Measurements from ENCODE around the gene FANCB.

GRCh38 chrX:14843666-14844065, 29.2 kb downstream of the FANCB start:
- TF ChIP-seq CEBPB (IDR thresholded peaks at IDR 0.05), result no peak
- TF ChIP-seq, protein P1, sequence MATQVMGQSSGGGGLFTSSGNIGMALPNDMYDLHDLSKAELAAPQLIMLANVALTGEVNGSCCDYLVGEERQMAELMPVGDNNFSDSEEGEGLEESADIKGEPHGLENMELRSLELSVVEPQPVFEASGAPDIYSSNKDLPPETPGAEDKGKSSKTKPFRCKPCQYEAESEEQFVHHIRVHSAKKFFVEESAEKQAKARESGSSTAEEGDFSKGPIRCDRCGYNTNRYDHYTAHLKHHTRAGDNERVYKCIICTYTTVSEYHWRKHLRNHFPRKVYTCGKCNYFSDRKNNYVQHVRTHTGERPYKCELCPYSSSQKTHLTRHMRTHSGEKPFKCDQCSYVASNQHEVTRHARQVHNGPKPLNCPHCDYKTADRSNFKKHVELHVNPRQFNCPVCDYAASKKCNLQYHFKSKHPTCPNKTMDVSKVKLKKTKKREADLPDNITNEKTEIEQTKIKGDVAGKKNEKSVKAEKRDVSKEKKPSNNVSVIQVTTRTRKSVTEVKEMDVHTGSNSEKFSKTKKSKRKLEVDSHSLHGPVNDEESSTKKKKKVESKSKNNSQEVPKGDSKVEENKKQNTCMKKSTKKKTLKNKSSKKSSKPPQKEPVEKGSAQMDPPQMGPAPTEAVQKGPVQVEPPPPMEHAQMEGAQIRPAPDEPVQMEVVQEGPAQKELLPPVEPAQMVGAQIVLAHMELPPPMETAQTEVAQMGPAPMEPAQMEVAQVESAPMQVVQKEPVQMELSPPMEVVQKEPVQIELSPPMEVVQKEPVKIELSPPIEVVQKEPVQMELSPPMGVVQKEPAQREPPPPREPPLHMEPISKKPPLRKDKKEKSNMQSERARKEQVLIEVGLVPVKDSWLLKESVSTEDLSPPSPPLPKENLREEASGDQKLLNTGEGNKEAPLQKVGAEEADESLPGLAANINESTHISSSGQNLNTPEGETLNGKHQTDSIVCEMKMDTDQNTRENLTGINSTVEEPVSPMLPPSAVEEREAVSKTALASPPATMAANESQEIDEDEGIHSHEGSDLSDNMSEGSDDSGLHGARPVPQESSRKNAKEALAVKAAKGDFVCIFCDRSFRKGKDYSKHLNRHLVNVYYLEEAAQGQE (IDR thresholded peaks at IDR 0.05; ENCODE audit: low read depth), result no peak
- no peak for TF ChIP-seq CREB1 (IDR thresholded peaks at IDR 0.05; ENCODE audit: low read depth)
- TF ChIP-seq EGR1 (IDR thresholded peaks at IDR 0.05), result no peak
- no peak for TF ChIP-seq RAD21 (IDR thresholded peaks at IDR 0.05; ENCODE audit: low read depth)
- no peak for TF ChIP-seq NFIC (IDR thresholded peaks at IDR 0.05)
- no peak for TF ChIP-seq TAF1 (IDR thresholded peaks at IDR 0.05; ENCODE audit: low read depth)
- no peak for TF ChIP-seq YY1 (IDR thresholded peaks at IDR 0.05; ENCODE audit: low read depth)
- TF ChIP-seq TCF12 (IDR thresholded peaks at IDR 0.05; ENCODE audit: low read depth), result no peak
- TF ChIP-seq ZBTB7A (IDR thresholded peaks at IDR 0.05; ENCODE audit: low read depth), result no peak
- TF ChIP-seq FOXM1 (IDR thresholded peaks at IDR 0.05; ENCODE audit: borderline replicate concordance, low read depth), result no peak
